Mesothelial cell of epicardium (in vitro differentiated cells): ENCODE data around the gene SAG. TPM values are rescaled to one million over a fixed set of nuclear protein-coding genes. Genes with fewer than 3 reads are reported as not detected.

Experiments
- DNase-seq, 2 experiments: peaks; one replicate each; pipeline ENCODE4 v3.0.0; 2021; ENCODE audit warnings: low spot score in 2 of 2; ENCODE audit not compliant: unreplicated experiment in 2 of 2
- H3K27ac Mint-ChIP-seq: 2 replicates; pipeline ENCODE4 v1.8.0; 2021; ENCODE audit warnings: mixed read lengths
- H3K27me3 Mint-ChIP-seq: 2 replicates; pipeline ENCODE4 v1.8.0; 2021; ENCODE audit warnings: low read depth, mixed read lengths
- H3K36me3 Mint-ChIP-seq: 2 replicates; pipeline ENCODE4 v1.8.0; 2021; ENCODE audit warnings: mixed read lengths
- H3K4me1 Mint-ChIP-seq: 2 replicates; pipeline ENCODE4 v1.8.0; 2021; ENCODE audit warnings: mixed read lengths
- H3K4me3 Mint-ChIP-seq: 2 replicates; pipeline ENCODE4 v1.8.0; 2021; ENCODE audit warnings: mild to moderate bottlenecking, moderate library complexity, mixed read lengths
- H3K9me3 Mint-ChIP-seq: 2 replicates; pipeline ENCODE4 v1.8.0; 2021; ENCODE audit warnings: mixed read lengths
- total RNA-seq: library from RNA; stranded (reverse); gene quantifications from 3 replicates; pipeline ENCODE4 v1.2.1, GENCODE V29; 2021
- TF ChIP-seq, protein P1 (sequence below): fragments of 200-600 bp; sonication (generic); IDR thresholded peaks from one replicate; pipeline ENCODE4 v1.5.0; 2021; ENCODE audit warnings: antibody characterized with exemption; ENCODE audit not compliant: unreplicated experiment

The SAG gene
- total RNA-seq, 1 donor from 2014 or later: not detected

DNA sequence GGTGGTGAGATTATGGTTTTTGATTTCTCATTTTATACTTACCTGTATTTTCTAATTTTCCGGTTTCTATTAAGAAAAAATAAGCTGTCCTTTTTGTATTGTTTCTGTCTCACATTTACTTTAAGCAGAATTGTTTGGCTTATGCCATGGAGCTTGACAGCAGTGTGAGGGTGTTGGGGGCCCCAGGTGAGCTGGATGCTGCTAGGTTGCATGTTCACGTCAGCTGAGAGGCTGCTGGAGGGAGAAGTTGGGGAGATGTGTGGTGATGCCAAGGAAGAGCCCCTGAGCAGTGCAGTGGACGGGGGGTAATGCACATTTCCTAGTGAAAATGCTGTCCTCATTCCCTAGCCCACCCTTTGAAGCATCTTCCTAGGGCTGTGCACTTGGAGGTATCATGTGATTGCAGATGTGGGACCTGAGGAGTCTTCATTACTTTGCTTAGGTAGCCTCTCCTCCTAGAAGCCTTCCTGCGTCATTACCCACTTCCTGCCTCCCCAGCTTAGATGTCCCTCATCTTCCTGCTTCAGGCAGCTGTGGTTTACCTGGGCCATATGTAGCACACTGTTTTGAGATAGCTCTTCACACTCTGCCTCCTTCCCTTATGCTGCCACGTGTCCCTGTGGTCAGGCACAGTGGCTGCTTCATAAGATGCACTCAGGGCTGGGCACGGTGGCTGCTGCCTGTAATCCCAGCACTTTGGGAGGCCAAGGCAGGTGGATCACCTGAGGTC is 39.9 kb upstream of the SAG start:
- no peak for DNase-seq
- H3K27me3 Mint-ChIP-seq: no peaks in the 10 kb centered on the region
- TF ChIP-seq, protein P1, sequence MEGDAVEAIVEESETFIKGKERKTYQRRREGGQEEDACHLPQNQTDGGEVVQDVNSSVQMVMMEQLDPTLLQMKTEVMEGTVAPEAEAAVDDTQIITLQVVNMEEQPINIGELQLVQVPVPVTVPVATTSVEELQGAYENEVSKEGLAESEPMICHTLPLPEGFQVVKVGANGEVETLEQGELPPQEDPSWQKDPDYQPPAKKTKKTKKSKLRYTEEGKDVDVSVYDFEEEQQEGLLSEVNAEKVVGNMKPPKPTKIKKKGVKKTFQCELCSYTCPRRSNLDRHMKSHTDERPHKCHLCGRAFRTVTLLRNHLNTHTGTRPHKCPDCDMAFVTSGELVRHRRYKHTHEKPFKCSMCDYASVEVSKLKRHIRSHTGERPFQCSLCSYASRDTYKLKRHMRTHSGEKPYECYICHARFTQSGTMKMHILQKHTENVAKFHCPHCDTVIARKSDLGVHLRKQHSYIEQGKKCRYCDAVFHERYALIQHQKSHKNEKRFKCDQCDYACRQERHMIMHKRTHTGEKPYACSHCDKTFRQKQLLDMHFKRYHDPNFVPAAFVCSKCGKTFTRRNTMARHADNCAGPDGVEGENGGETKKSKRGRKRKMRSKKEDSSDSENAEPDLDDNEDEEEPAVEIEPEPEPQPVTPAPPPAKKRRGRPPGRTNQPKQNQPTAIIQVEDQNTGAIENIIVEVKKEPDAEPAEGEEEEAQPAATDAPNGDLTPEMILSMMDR: no peak
- H3K4me3 Mint-ChIP-seq: no peak overlapping the region
- H3K36me3 Mint-ChIP-seq: peaks cover 46% of the 10 kb centered on the region
- no peak overlapping the region for H3K27ac Mint-ChIP-seq
- H3K9me3 Mint-ChIP-seq: no peaks in the 10 kb centered on the region
- H3K4me1 Mint-ChIP-seq: no peaks in the 10 kb centered on the region

DNA sequence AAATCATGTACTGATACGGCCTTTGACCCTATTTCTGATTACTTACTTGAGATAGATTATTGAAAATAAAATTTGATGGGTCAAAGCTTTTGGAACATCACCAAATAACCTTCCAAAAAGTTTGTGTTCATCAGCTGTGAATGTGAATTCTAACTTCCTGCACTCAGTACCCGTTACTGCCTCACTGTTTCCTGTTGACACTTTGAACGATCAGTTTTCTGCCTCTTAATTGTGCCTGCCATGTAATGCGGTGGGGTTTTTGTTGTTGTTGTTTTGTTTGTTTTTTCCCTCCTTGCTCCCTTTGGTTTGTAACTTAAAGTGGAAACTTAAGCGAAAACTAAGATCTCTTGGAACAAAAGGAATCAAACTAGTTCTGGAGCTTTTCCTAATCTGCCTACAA is 37.2 kb upstream of the SAG start:
- DNase-seq: no peak
- Mint-ChIP-seq H3K4me3 (no peak overlapping the region), H3K4me1 (no peaks in the 10 kb centered on the region), H3K27me3 (no peaks in the 10 kb centered on the region), H3K9me3 (no peaks in the 10 kb centered on the region), H3K27ac (no peak overlapping the region), H3K36me3 (peaks cover 47% of the 10 kb centered on the region)
- TF ChIP-seq, protein P1: no peak

DNA sequence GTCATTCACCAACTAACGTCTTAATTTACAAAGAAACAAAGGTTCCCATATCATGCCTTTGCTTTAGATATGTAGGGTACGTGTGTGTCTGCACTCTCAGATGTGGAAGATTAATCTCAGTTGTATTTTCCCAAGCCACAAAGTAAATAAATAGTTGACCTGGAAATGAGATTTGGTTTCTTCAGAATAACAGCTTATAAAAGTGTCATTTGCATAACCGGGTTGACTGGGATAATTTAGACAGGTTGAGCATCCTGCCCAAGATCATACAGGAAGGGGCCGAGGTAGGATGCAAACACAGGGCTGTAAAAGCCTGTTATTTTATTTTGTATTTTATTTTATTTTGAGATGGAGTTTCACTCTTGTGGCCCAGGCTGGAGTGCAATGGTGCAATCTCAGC is 36.7 kb upstream of the SAG start:
- DNase-seq: no peak
- Mint-ChIP-seq H3K36me3 (peaks cover 49% of the 10 kb centered on the region), H3K4me1 (no peaks in the 10 kb centered on the region), H3K4me3 (no peak overlapping the region), H3K27ac (no peak overlapping the region), H3K27me3 (no peaks in the 10 kb centered on the region), H3K9me3 (no peaks in the 10 kb centered on the region)
- TF ChIP-seq, protein P1: no peak

DNA sequence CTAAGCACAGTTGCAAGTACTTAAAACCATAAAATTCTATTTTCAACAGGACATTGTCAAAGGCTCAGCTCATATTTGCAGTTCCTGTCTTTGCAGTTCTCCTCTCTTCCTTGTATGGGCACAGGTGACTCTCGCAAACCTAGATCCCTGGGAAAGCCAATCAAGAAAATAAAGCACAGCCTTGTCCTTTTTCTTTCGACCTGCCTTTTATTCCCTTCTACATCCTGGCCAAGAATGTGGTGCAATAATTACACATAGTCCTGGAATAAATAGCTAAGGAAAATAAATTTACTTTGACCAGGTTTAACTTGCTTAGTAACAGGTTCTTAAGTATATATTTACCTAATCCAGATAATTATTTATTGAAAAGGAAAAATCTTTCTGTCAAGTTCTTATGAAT is 35.9 kb upstream of the SAG start:
- H3K4me1 Mint-ChIP-seq: no peaks in the 10 kb centered on the region
- no peak overlapping the region for H3K4me3 Mint-ChIP-seq
- H3K27ac Mint-ChIP-seq: no peak overlapping the region
- DNase-seq: no peak
- H3K9me3 Mint-ChIP-seq: no peaks in the 10 kb centered on the region
- TF ChIP-seq, protein P1: no peak
- H3K36me3 Mint-ChIP-seq: peaks cover 46% of the 10 kb centered on the region
- no peaks in the 10 kb centered on the region for H3K27me3 Mint-ChIP-seq

DNA sequence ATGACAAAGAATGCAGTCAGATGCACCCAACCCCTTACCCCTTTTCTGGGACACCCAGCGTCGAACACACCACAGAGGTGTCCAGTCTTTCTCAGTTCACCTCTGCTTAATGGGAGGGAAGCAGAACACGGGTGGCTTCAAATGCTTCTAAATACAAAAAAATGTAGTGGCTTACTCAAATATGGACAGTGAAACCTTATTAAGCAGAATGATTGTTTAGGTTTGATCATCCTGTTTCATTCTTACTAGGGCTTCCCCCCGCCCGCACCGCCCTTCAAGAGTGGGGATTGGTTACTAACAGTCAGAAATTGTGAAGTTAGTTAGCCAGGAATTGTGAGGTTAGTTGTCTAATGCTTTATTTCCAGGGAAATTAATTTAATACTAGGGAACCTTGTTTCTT is 34.5 kb upstream of the SAG start:
- Mint-ChIP-seq H3K36me3 (peaks cover 52% of the 10 kb centered on the region), H3K9me3 (no peaks in the 10 kb centered on the region), H3K27ac (no peak overlapping the region), H3K4me3 (no peak overlapping the region), H3K4me1 (no peaks in the 10 kb centered on the region), H3K27me3 (no peaks in the 10 kb centered on the region)
- no peak for DNase-seq
- TF ChIP-seq, protein P1: no peak
